HCT116 (cell line): ENCODE measurements around the gene RHBDF2. TPM values are rescaled to one million over a fixed set of nuclear protein-coding genes. Genes with fewer than 3 reads are reported as not detected.

ENCODE experiments used
- ATAC-seq: fragments of 200-7000 bp; cut with Tn5 transposase; 2 replicates; pipeline ENCODE4 v1.9.1; 2020; ENCODE audit warnings: mild to moderate bottlenecking, moderate library complexity
- BruUV-seq: library from RNA; stranded (reverse); fragments of 400-500 nt; replicated peaks from 2 replicates; lab custom pipeline; 2021; lab: Mats Ljungman, UMichigan
- CTCF ChIA-PET: fragments of 300-600 bp; sonication (Branson Sonifier 250); formaldehyde crosslinking; loops from one replicate; lab custom pipeline; 2021; ENCODE audit warnings: antibody characterized with exemption; lab: Charles Lee
- POLR2A ChIA-PET: fragments of 300-600, 350-600 bp; sonication (Branson Sonifier 250); formaldehyde crosslinking; loops from one replicate; lab custom pipeline; 2021; ENCODE audit warnings: antibody characterized with exemption; lab: Charles Lee
- RAD21 ChIA-PET, 2 experiments: fragments of 300-600 bp; sonication (Branson Sonifier 250); formaldehyde crosslinking; loops; one replicate each; lab custom pipeline; 2023; ENCODE audit warnings: low total read pairs in 2 of 2; ENCODE audit not compliant: uncharacterized antibody in 2 of 2, unreplicated experiment in 2 of 2, low non-redundant PET in 1 of 2; lab: Charles Lee
- DNase-seq: peaks from one replicate; pipeline ENCODE4 v3.0.0-alpha.2; 2010; ENCODE audit warnings: low read depth, low spot score
- H2AFZ ChIP-seq: fragments of 200-600 bp; shearing (Covaris generic), sonication (generic); 2 replicates; pipeline ENCODE4 v1.6.1; 2017; ENCODE audit warnings: low read depth, mixed run types, mixed read lengths, antibody characterized with exemption, low read length; ENCODE audit not compliant: poor library complexity, severe bottlenecking
- H3K27ac ChIP-seq: 2 replicates; pipeline ENCODE4 v1.5.1; 2012; ENCODE audit warnings: low read depth, low read length
- H3K27me3 ChIP-seq: fragments of 200-600 bp; sonication (generic); 2 replicates; pipeline ENCODE4 v1.6.1; 2016; ENCODE audit warnings: mixed run types, low read length, mixed read lengths; ENCODE audit not compliant: insufficient read depth
- H3K36me3 ChIP-seq, 2 experiments: fragments of 200-500 bp in 1 of 2; fragments of 200-600 bp in 1 of 2; sonication (Bioruptor generic) in 1 of 2; sonication (generic) in 1 of 2; 2 replicates each; pipeline versions ENCODE4 v1.5.1 to v1.6.1; 2014 to 2016; ENCODE audit warnings: low read length in 2 of 2, inconsistent platforms in 1 of 2, mixed read lengths in 1 of 2, mixed run types in 1 of 2; ENCODE audit not compliant: insufficient read depth in 2 of 2, control insufficient read depth in 1 of 2
- H3K4me1 ChIP-seq, 2 experiments: fragments of 200-600 bp in 1 of 2; sonication (generic) in 1 of 2; 2 replicates each; pipeline versions ENCODE4 v1.5.1 to v1.6.1; 2012 to 2017; ENCODE audit warnings: low read length in 2 of 2, inconsistent platforms in 1 of 2, mild to moderate bottlenecking in 1 of 2, mixed read lengths in 1 of 2, mixed run types in 1 of 2, moderate library complexity in 1 of 2; ENCODE audit not compliant: insufficient read depth in 2 of 2, control insufficient read depth in 1 of 2
- H3K4me2 ChIP-seq: fragments of 200-600 bp; sonication (generic); 2 replicates; pipeline ENCODE4 v1.6.1; 2017; ENCODE audit warnings: mixed run types, low read length, mixed read lengths
- H3K4me3 ChIP-seq, 2 experiments: fragments of 200-600 bp in 1 of 2; sonication (generic) in 1 of 2; replicated peaks in 1 of 2; 2 replicates each; pipeline ENCODE4 v1.5.1; 2011 to 2016; ENCODE audit warnings: low read length in 2 of 2, control low read depth in 1 of 2, low read depth in 1 of 2, mild to moderate bottlenecking in 1 of 2, mixed read lengths in 1 of 2, mixed run types in 1 of 2
- H3K79me2 ChIP-seq: fragments of 200-600 bp; sonication (generic); 2 replicates; pipeline ENCODE4 v1.6.1; 2017; ENCODE audit warnings: mild to moderate bottlenecking, mixed run types, low read length, moderate library complexity, mixed read lengths; ENCODE audit not compliant: insufficient read depth
- H3K9ac ChIP-seq: fragments of 200-600 bp; sonication (generic); 2 replicates; pipeline ENCODE4 v1.6.1; 2016; ENCODE audit warnings: low read length, mixed read lengths
- H3K9me2 ChIP-seq: fragments of 200-600 bp; sonication (generic), shearing (Covaris generic); 2 replicates; pipeline ENCODE4 v1.6.1; 2017; ENCODE audit warnings: mixed run types, mild to moderate bottlenecking, moderate library complexity; ENCODE audit not compliant: insufficient read depth
- H3K9me3 ChIP-seq, 2 experiments: fragments of 200-500 bp in 1 of 2; fragments of 200-600 bp in 1 of 2; sonication (Bioruptor generic) in 1 of 2; sonication (generic) in 1 of 2; 2 replicates each; pipeline ENCODE4 v1.6.1; 2014 to 2017; ENCODE audit warnings: low read length in 2 of 2, mixed read lengths in 2 of 2, inconsistent platforms in 1 of 2, low read depth in 1 of 2, mild to moderate bottlenecking in 1 of 2, mixed run types in 1 of 2, moderate library complexity in 1 of 2; ENCODE audit not compliant: control insufficient read depth in 1 of 2, insufficient read depth in 1 of 2
- H4K20me1 ChIP-seq: fragments of 200-600 bp; sonication (generic), shearing (Covaris generic); 2 replicates; pipeline ENCODE4 v1.6.1; 2017; ENCODE audit warnings: mixed run types, mild to moderate bottlenecking, moderate library complexity; ENCODE audit not compliant: insufficient read depth
- CBX3 ChIP-seq: IDR thresholded peaks from 2 replicates; pipeline ENCODE4 v1.6.1; 2012; ENCODE audit warnings: low read depth
- CEBPB ChIP-seq: IDR thresholded peaks from 2 replicates; pipeline ENCODE4 v1.6.1; 2012; ENCODE audit warnings: low read depth
- EGR1 ChIP-seq: IDR thresholded peaks from 2 replicates; pipeline ENCODE4 v1.6.1; 2012; ENCODE audit warnings: low read depth
- ELF1 ChIP-seq: IDR thresholded peaks from 2 replicates; pipeline ENCODE4 v1.6.1; 2012; ENCODE audit warnings: low read depth, borderline replicate concordance
- EZH2 ChIP-seq: fragments of 200-600 bp; sonication (generic); IDR thresholded peaks from 2 replicates; pipeline ENCODE4 v1.6.1; 2017; ENCODE audit warnings: antibody characterized with exemption, mixed run types
- FOSL1 ChIP-seq: IDR thresholded peaks from 2 replicates; pipeline ENCODE4 v1.6.1; 2012; ENCODE audit warnings: low read depth
- JUND ChIP-seq: IDR thresholded peaks from 2 replicates; pipeline ENCODE4 v1.6.1; 2012
- POLR2A ChIP-seq: IDR thresholded peaks from 2 replicates; pipeline ENCODE4 v1.7.0; 2011; ENCODE audit warnings: borderline replicate concordance; ENCODE audit not compliant: insufficient read depth, insufficient read length; ENCODE audit errors: extremely low read depth
- POLR2AphosphoS5 ChIP-seq: IDR thresholded peaks from 2 replicates; pipeline ENCODE4 v1.6.1; 2011; ENCODE audit warnings: mild to moderate bottlenecking, low read depth, low read length, moderate library complexity
- RAD21 ChIP-seq: IDR thresholded peaks from 2 replicates; pipeline ENCODE4 v1.6.1; 2012; ENCODE audit warnings: low read depth, mild to moderate bottlenecking
- SIN3A ChIP-seq: IDR thresholded peaks from 2 replicates; pipeline ENCODE4 v1.6.1; 2012; ENCODE audit warnings: low read depth
- SP1 ChIP-seq: IDR thresholded peaks from 2 replicates; pipeline ENCODE4 v1.6.1; 2012; ENCODE audit warnings: low read depth
- SRF ChIP-seq: IDR thresholded peaks from 2 replicates; pipeline ENCODE4 v1.6.1; 2012; ENCODE audit warnings: low read depth
- YY1 ChIP-seq: IDR thresholded peaks from 2 replicates; pipeline ENCODE4 v1.6.1; 2011; ENCODE audit warnings: low read length, low read depth, moderate library complexity, mild to moderate bottlenecking; ENCODE audit not compliant: insufficient replicate concordance; ENCODE audit errors: extremely low read depth
- ZFX ChIP-seq: fragments of 450-650 bp; IDR thresholded peaks from 2 replicates; pipeline ENCODE4 v1.6.1; 2017
- intact Hi-C: fragments of 100-400 bp; cut with micrococcal nuclease; formaldehyde crosslinking; loops from 2 replicates; pipeline ENCODE4 v1.10.0; 2022
- total RNA-seq: library from RNA; stranded (reverse); gene quantifications from one replicate; pipeline ENCODE4 v1.2.1, GENCODE V29; 2021; ENCODE audit not compliant: unreplicated experiment
- TF ChIP-seq, protein P1 (sequence below): IDR thresholded peaks from 2 replicates; pipeline ENCODE4 v1.6.1; 2012
- TF ChIP-seq, protein P2 (sequence below): IDR thresholded peaks from 2 replicates; pipeline ENCODE4 v1.6.1; 2012; ENCODE audit warnings: low read depth
- TF ChIP-seq, protein P3 (sequence below), 3 experiments: fragments of 200-600 bp in 1 of 3; sonication (generic) in 1 of 3; IDR thresholded peaks in 2 of 3; conservative IDR thresholded peaks in 1 of 3; 2 replicates each; pipeline ENCODE4 v1.5.1; 2012 to 2017; ENCODE audit warnings: low read depth in 2 of 3, low read length in 2 of 3, antibody characterized with exemption in 1 of 3, borderline replicate concordance in 1 of 3, control low read depth in 1 of 3, mild to moderate bottlenecking in 1 of 3, mixed read lengths in 1 of 3, mixed run types in 1 of 3, moderate library complexity in 1 of 3; ENCODE audit not compliant: insufficient read depth in 1 of 3
- TF ChIP-seq, protein P4 (sequence below): IDR thresholded peaks from 2 replicates; pipeline ENCODE4 v1.6.1; 2011; ENCODE audit warnings: mild to moderate bottlenecking, low read length, moderate library complexity; ENCODE audit not compliant: insufficient replicate concordance; ENCODE audit errors: extremely low read depth

RHBDF2 gene
- total RNA-seq, 1 experiment from 2014 or later, result 61.1 TPM

DNA sequence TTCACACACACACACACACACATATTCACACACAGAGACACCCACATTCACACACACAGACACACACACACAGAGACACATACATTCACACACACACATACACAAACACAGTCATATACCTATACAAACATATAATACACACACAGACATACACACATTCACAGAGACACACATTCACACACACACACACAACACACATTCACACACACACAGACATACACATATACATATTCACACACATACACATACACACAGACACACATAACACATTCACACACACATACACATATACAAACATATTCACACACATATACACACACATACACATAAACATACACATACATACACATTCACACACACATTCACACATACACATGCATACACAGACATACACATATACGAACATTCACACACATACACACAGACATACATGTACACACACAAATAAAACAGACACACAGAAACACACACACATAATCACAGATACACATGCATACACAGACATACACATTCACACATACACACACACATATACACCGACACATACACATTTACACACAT, 46.5 kb upstream of the RHBDF2 start:
- POLR2A ChIA-PET, result no interaction called here
- RAD21 ChIA-PET, result interaction anchor here in 1 of 2 experiments (1.0 kb wide), 1 partner anchor 24 kb away, joined by 3 read pairs; no protein-coding TSS in a partner anchor

More for the DNA sequence above, 46.5 kb upstream of the RHBDF2 start:
- no peaks in the 10 kb centered on the region for H3K9me2 ChIP-seq
- intact Hi-C loops, result loop anchor here (1.0 to 2.0 kb wide), 2 partner anchors 24 to 83 kb away; no protein-coding TSS in a partner anchor
- H3K27me3 ChIP-seq, result no peaks in the 10 kb centered on the region
- no peaks in the 10 kb centered on the region for H3K79me2 ChIP-seq
- CTCF ChIA-PET, result interaction anchor here (1.1 to 2.2 kb wide), 4 partner anchors 9 to 134 kb away, joined by 3 to 13 read pairs (median 7); no protein-coding TSS in a partner anchor
- no peaks in the 10 kb centered on the region for H3K36me3 ChIP-seq
- H3K4me2 ChIP-seq, result no peak overlapping the region
- H3K27ac ChIP-seq, result no peak overlapping the region
- no peaks in the 10 kb centered on the region for H4K20me1 ChIP-seq
- H3K4me3 ChIP-seq, result no peak overlapping the region
- TSS peak; percentile 36 for BruUV-seq
- H3K9ac ChIP-seq, result no peak overlapping the region
- no peak for DNase-seq
- TF ChIP-seq, protein P1, sequence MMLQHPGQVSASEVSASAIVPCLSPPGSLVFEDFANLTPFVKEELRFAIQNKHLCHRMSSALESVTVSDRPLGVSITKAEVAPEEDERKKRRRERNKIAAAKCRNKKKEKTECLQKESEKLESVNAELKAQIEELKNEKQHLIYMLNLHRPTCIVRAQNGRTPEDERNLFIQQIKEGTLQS, result no peak
- no peak for TF ChIP-seq CBX3
- TF ChIP-seq EZH2, result no peak
- TF ChIP-seq SIN3A, result no peak
- TF ChIP-seq POLR2AphosphoS5, result no peak
- TF ChIP-seq, protein P2, sequence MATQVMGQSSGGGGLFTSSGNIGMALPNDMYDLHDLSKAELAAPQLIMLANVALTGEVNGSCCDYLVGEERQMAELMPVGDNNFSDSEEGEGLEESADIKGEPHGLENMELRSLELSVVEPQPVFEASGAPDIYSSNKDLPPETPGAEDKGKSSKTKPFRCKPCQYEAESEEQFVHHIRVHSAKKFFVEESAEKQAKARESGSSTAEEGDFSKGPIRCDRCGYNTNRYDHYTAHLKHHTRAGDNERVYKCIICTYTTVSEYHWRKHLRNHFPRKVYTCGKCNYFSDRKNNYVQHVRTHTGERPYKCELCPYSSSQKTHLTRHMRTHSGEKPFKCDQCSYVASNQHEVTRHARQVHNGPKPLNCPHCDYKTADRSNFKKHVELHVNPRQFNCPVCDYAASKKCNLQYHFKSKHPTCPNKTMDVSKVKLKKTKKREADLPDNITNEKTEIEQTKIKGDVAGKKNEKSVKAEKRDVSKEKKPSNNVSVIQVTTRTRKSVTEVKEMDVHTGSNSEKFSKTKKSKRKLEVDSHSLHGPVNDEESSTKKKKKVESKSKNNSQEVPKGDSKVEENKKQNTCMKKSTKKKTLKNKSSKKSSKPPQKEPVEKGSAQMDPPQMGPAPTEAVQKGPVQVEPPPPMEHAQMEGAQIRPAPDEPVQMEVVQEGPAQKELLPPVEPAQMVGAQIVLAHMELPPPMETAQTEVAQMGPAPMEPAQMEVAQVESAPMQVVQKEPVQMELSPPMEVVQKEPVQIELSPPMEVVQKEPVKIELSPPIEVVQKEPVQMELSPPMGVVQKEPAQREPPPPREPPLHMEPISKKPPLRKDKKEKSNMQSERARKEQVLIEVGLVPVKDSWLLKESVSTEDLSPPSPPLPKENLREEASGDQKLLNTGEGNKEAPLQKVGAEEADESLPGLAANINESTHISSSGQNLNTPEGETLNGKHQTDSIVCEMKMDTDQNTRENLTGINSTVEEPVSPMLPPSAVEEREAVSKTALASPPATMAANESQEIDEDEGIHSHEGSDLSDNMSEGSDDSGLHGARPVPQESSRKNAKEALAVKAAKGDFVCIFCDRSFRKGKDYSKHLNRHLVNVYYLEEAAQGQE, result no peak
- TF ChIP-seq ELF1, result no peak
- no peak for TF ChIP-seq ZFX
- TF ChIP-seq CEBPB, result no peak
- TF ChIP-seq, protein P3, sequence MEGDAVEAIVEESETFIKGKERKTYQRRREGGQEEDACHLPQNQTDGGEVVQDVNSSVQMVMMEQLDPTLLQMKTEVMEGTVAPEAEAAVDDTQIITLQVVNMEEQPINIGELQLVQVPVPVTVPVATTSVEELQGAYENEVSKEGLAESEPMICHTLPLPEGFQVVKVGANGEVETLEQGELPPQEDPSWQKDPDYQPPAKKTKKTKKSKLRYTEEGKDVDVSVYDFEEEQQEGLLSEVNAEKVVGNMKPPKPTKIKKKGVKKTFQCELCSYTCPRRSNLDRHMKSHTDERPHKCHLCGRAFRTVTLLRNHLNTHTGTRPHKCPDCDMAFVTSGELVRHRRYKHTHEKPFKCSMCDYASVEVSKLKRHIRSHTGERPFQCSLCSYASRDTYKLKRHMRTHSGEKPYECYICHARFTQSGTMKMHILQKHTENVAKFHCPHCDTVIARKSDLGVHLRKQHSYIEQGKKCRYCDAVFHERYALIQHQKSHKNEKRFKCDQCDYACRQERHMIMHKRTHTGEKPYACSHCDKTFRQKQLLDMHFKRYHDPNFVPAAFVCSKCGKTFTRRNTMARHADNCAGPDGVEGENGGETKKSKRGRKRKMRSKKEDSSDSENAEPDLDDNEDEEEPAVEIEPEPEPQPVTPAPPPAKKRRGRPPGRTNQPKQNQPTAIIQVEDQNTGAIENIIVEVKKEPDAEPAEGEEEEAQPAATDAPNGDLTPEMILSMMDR (IDR thresholded peaks at IDR 0.05 in 2 of 3, conservative IDR thresholded peaks at IDR 0.05 in 1 of 3; ENCODE audit: borderline replicate concordance in 1 of 3, insufficient read depth in 1 of 3, low read depth in 2 of 3, low read length in 2 of 3), result no peak
- no peak for TF ChIP-seq FOSL1
- TF ChIP-seq YY1, result no peak
- no peak for TF ChIP-seq SRF
- TF ChIP-seq, protein P4, sequence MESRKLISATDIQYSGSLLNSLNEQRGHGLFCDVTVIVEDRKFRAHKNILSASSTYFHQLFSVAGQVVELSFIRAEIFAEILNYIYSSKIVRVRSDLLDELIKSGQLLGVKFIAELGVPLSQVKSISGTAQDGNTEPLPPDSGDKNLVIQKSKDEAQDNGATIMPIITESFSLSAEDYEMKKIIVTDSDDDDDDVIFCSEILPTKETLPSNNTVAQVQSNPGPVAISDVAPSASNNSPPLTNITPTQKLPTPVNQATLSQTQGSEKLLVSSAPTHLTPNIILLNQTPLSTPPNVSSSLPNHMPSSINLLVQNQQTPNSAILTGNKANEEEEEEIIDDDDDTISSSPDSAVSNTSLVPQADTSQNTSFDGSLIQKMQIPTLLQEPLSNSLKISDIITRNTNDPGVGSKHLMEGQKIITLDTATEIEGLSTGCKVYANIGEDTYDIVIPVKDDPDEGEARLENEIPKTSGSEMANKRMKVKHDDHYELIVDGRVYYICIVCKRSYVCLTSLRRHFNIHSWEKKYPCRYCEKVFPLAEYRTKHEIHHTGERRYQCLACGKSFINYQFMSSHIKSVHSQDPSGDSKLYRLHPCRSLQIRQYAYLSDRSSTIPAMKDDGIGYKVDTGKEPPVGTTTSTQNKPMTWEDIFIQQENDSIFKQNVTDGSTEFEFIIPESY, result no peak
- no peak for TF ChIP-seq SP1
- TF ChIP-seq POLR2A, result no peak
- TF ChIP-seq JUND, result no peak
- TF ChIP-seq RAD21, result no peak
- no peak for TF ChIP-seq EGR1
- H3K9me3 ChIP-seq, result no peaks in the 10 kb centered on the region
- peaks cover 0 to 13% of the 10 kb centered on the region in 2 experiments; a peak in 2 of 4 replicates for H3K4me1 ChIP-seq
- H2AFZ ChIP-seq, result no peak overlapping the region
- ATAC-seq, result no peak
